SK-N-SH treated with all-trans-retinoic acid at 6 μM for 48 hours (cell line): ENCODE results near the gene ADAM19.

Experiments
- ATAC-seq: fragments of 200-7000 bp; cut with Tn5 transposase; 3 replicates; pipeline ENCODE4 v1.9.1; 2020; ENCODE audit warnings: mild to moderate bottlenecking, moderate library complexity
- ARNTL ChIP-seq: fragments of 450-650 bp; formaldehyde crosslinking; IDR thresholded peaks from 2 replicates; pipeline ENCODE4 v1.5.0; 2020; ENCODE audit warnings: low read depth, mild to moderate bottlenecking, moderate library complexity, borderline replicate concordance
- BACH2 ChIP-seq: fragments of 250-450 bp; sonication (Bioruptor Pico); IDR thresholded peaks from 2 replicates; pipeline ENCODE4 v1.9.0; 2021; ENCODE audit warnings: mild to moderate bottlenecking, borderline replicate concordance
- ESRRG ChIP-seq: fragments of 250-450 bp; sonication (Bioruptor Pico); IDR thresholded peaks from 2 replicates; pipeline ENCODE4 v1.6.1; 2021; ENCODE audit warnings: mild to moderate bottlenecking
- GLIS3 ChIP-seq: fragments of 250-450 bp; sonication (Bioruptor Pico); IDR thresholded peaks from 2 replicates; pipeline ENCODE4 v1.5.0; 2020; ENCODE audit warnings: mild to moderate bottlenecking, moderate library complexity
- OSR1 ChIP-seq: fragments of 250-450 bp; sonication (Bioruptor Pico); IDR thresholded peaks from 2 replicates; pipeline ENCODE4 v1.8.0; 2022; ENCODE audit warnings: moderate library complexity, mild to moderate bottlenecking, inconsistent platforms
- PPARA ChIP-seq: fragments of 250-450 bp; sonication (Bioruptor Pico); IDR thresholded peaks from 2 replicates; pipeline ENCODE4 v1.5.0; 2020; ENCODE audit warnings: mild to moderate bottlenecking, borderline replicate concordance
- SNAI2 ChIP-seq: fragments of 250-450 bp; sonication (Bioruptor Pico); IDR thresholded peaks from 2 replicates; pipeline ENCODE4 v1.5.0; 2020; ENCODE audit warnings: mild to moderate bottlenecking, moderate library complexity
- TCF4 ChIP-seq: fragments of 250-450 bp; sonication (Bioruptor Pico); IDR thresholded peaks from 2 replicates; pipeline ENCODE4 v1.8.0; 2021; ENCODE audit warnings: mild to moderate bottlenecking, moderate library complexity, borderline replicate concordance
- TOX ChIP-seq: fragments of 250-450 bp; sonication (Bioruptor Pico); IDR thresholded peaks from 2 replicates; pipeline ENCODE4 v1.8.0; 2021; ENCODE audit warnings: mild to moderate bottlenecking, moderate library complexity, borderline replicate concordance
- ZC3H10 ChIP-seq: fragments of 250-450 bp; sonication (Bioruptor Pico); IDR thresholded peaks from 2 replicates; pipeline ENCODE4 v1.5.1; 2021; ENCODE audit warnings: mild to moderate bottlenecking, moderate library complexity
- ZFP3 ChIP-seq: fragments of 250-450 bp; sonication (Bioruptor Pico); IDR thresholded peaks from 2 replicates; pipeline ENCODE4 v1.5.0; 2020; ENCODE audit warnings: mild to moderate bottlenecking, moderate library complexity
- ZFP30 ChIP-seq: fragments of 450-650 bp; formaldehyde crosslinking; IDR thresholded peaks from 2 replicates; pipeline ENCODE4 v1.5.0; 2022; ENCODE audit warnings: mild to moderate bottlenecking, moderate library complexity
- ZNF565 ChIP-seq: fragments of 450-650 bp; formaldehyde crosslinking; conservative IDR thresholded peaks from 2 replicates; pipeline ENCODE4 v1.5.0; 2020; ENCODE audit warnings: low read depth, mild to moderate bottlenecking, moderate library complexity
- ZNF70 ChIP-seq: fragments of 450-650 bp; formaldehyde crosslinking; IDR thresholded peaks from 2 replicates; pipeline ENCODE4 v1.5.0; 2020; ENCODE audit warnings: mild to moderate bottlenecking, moderate library complexity
- TF ChIP-seq, protein P1 (sequence below): fragments of 250-450 bp; sonication (Bioruptor Pico); IDR thresholded peaks from 2 replicates; pipeline ENCODE4 v1.5.1; 2021; ENCODE audit warnings: mild to moderate bottlenecking, moderate library complexity
- TF ChIP-seq, protein P2 (sequence below): fragments of 250-450 bp; sonication (Bioruptor Pico); IDR thresholded peaks from 2 replicates; pipeline ENCODE4 v1.8.0; 2020; ENCODE audit warnings: mild to moderate bottlenecking, moderate library complexity, borderline replicate concordance
- TF ChIP-seq, protein P3 (sequence below): fragments of 250-450 bp; sonication (Bioruptor Pico); IDR thresholded peaks from 2 replicates; pipeline ENCODE4 v1.5.0; 2020; ENCODE audit warnings: mild to moderate bottlenecking, moderate library complexity
- TF ChIP-seq, protein P4 (sequence below): fragments of 250-450 bp; sonication (Bioruptor Pico); IDR thresholded peaks from 2 replicates; pipeline ENCODE4 v1.5.1; 2020; ENCODE audit warnings: low read depth, mild to moderate bottlenecking, moderate library complexity
- TF ChIP-seq, protein P5 (sequence below): fragments of 250-450 bp; sonication (Bioruptor Pico); IDR thresholded peaks from 2 replicates; pipeline ENCODE4 v1.8.0; 2021; ENCODE audit warnings: low read depth, mild to moderate bottlenecking, moderate library complexity, borderline replicate concordance

Gene ADAM19

DNA sequence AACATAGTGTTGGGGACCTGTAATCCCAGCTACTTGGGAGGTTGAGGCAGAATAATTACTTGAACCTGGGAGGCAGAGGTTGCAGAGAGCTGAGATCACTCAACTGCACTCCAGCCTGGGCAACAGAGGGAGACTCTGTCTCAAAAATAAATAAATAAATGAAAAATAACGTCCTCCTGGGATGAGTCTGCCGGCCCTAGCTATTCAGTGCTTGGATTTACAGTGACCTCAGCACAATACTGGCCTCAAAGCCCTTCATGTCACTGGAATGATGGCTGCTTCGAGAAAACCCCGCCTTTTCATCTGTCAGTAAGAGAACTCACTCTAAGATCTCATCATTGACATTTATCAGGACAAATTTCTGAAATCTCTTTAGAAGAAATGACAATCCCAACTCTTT is 41.2 kb upstream of the ADAM19 start:
- no peak for ATAC-seq
- TF ChIP-seq BACH2 (CRISPR knock-in tag), result no peak
- TF ChIP-seq, protein P1, sequence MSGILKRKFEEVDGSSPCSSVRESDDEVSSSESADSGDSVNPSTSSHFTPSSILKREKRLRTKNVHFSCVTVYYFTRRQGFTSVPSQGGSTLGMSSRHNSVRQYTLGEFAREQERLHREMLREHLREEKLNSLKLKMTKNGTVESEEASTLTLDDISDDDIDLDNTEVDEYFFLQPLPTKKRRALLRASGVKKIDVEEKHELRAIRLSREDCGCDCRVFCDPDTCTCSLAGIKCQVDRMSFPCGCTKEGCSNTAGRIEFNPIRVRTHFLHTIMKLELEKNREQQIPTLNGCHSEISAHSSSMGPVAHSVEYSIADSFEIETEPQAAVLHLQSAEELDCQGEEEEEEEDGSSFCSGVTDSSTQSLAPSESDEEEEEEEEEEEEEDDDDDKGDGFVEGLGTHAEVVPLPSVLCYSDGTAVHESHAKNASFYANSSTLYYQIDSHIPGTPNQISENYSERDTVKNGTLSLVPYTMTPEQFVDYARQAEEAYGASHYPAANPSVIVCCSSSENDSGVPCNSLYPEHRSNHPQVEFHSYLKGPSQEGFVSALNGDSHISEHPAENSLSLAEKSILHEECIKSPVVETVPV (CRISPR knock-in tag), result no peak
- TF ChIP-seq, all 23 proteins: peak for 0

DNA sequence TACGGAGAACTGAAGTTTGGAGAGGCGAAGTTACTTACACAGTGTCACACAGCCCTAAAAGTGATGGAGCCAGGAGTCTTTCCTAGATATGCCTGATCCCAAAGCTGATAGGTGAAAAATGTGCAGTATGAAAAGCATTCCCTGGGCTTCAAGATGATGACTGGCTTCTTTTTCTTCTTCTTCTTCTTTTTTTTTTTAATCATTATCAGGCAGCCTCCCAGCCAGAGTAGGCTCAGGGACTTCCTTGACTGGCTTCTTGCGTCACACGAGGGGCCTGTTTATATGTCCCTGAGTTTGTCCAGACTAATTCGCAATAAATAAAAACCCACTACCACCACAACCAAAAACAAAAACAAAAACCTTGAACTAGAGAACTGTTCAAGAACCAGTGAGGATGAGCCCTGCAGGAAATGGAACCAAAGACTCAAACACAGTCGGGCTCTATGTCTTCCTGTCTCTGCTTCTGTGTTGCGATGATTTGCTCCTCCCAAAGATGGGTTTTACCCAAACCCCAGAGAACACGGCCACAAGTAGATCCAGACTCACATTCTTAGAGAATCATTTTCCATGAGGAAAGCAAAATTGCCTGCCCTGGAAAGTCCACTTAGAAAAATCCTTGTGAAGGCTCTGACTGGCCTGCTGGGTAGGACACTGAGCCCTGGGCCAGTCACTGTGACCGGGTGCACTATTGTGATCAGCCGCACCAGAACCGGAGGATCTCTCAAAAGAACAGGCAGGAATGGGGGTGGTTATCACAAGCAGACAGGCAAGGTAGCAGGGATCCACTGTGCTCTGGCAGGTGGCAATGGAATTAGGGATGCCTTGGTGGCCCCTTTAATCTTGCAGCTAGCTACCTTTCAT is 38.0 kb upstream of the ADAM19 start:
- peak; percentile 46 for ATAC-seq
- no peak for TF ChIP-seq ZNF70 (CRISPR knock-in tag)
- no peak for TF ChIP-seq ARNTL (CRISPR knock-in tag)
- TF ChIP-seq, protein P2, sequence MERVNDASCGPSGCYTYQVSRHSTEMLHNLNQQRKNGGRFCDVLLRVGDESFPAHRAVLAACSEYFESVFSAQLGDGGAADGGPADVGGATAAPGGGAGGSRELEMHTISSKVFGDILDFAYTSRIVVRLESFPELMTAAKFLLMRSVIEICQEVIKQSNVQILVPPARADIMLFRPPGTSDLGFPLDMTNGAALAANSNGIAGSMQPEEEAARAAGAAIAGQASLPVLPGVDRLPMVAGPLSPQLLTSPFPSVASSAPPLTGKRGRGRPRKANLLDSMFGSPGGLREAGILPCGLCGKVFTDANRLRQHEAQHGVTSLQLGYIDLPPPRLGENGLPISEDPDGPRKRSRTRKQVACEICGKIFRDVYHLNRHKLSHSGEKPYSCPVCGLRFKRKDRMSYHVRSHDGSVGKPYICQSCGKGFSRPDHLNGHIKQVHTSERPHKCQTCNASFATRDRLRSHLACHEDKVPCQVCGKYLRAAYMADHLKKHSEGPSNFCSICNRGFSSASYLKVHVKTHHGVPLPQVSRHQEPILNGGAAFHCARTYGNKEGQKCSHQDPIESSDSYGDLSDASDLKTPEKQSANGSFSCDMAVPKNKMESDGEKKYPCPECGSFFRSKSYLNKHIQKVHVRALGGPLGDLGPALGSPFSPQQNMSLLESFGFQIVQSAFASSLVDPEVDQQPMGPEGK, result no peak
- TF ChIP-seq, protein P3, sequence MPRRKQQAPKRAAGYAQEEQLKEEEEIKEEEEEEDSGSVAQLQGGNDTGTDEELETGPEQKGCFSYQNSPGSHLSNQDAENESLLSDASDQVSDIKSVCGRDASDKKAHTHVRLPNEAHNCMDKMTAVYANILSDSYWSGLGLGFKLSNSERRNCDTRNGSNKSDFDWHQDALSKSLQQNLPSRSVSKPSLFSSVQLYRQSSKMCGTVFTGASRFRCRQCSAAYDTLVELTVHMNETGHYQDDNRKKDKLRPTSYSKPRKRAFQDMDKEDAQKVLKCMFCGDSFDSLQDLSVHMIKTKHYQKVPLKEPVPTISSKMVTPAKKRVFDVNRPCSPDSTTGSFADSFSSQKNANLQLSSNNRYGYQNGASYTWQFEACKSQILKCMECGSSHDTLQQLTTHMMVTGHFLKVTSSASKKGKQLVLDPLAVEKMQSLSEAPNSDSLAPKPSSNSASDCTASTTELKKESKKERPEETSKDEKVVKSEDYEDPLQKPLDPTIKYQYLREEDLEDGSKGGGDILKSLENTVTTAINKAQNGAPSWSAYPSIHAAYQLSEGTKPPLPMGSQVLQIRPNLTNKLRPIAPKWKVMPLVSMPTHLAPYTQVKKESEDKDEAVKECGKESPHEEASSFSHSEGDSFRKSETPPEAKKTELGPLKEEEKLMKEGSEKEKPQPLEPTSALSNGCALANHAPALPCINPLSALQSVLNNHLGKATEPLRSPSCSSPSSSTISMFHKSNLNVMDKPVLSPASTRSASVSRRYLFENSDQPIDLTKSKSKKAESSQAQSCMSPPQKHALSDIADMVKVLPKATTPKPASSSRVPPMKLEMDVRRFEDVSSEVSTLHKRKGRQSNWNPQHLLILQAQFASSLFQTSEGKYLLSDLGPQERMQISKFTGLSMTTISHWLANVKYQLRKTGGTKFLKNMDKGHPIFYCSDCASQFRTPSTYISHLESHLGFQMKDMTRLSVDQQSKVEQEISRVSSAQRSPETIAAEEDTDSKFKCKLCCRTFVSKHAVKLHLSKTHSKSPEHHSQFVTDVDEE (CRISPR knock-in tag), result no peak
- TF ChIP-seq ZC3H10, result no peak
- no peak for TF ChIP-seq TOX (CRISPR knock-in tag)
- TF ChIP-seq, protein P4, sequence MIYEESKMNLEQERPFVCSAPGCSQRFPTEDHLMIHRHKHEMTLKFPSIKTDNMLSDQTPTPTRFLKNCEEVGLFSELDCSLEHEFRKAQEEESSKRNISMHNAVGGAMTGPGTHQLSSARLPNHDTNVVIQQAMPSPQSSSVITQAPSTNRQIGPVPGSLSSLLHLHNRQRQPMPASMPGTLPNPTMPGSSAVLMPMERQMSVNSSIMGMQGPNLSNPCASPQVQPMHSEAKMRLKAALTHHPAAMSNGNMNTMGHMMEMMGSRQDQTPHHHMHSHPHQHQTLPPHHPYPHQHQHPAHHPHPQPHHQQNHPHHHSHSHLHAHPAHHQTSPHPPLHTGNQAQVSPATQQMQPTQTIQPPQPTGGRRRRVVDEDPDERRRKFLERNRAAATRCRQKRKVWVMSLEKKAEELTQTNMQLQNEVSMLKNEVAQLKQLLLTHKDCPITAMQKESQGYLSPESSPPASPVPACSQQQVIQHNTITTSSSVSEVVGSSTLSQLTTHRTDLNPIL (CRISPR knock-in tag), result no peak
- no peak for TF ChIP-seq PPARA (CRISPR knock-in tag)
- no peak for TF ChIP-seq ESRRG
- no peak for TF ChIP-seq ZNF565
- TF ChIP-seq, protein P5, sequence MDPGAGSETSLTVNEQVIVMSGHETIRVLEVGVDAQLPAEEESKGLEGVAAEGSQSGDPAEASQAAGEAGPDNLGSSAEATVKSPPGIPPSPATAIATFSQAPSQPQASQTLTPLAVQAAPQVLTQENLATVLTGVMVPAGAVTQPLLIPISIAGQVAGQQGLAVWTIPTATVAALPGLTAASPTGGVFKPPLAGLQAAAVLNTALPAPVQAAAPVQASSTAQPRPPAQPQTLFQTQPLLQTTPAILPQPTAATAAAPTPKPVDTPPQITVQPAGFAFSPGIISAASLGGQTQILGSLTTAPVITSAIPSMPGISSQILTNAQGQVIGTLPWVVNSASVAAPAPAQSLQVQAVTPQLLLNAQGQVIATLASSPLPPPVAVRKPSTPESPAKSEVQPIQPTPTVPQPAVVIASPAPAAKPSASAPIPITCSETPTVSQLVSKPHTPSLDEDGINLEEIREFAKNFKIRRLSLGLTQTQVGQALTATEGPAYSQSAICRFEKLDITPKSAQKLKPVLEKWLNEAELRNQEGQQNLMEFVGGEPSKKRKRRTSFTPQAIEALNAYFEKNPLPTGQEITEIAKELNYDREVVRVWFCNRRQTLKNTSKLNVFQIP, result no peak
- TF ChIP-seq OSR1 (CRISPR knock-in tag), result no peak
- no peak for TF ChIP-seq ZFP3 (CRISPR knock-in tag)
- no peak for TF ChIP-seq SNAI2 (CRISPR knock-in tag)
- no peak for TF ChIP-seq ZFP30
- no peak for TF ChIP-seq TCF4 (CRISPR knock-in tag)
- no peak for TF ChIP-seq BACH2 (CRISPR knock-in tag)
- TF ChIP-seq, protein P1 (CRISPR knock-in tag), result no peak
- no peak for TF ChIP-seq GLIS3 (CRISPR knock-in tag)
- TF ChIP-seq, all 23 proteins: peak for 0
